RWPE1 (cell line): Measurements from ENCODE around the gene CTSS.
"Not testable (repeated sequence)": the region's sequence is repeated elsewhere in the genome, so short reads cannot be mapped to it uniquely, and the experiment has no call there.

Source experiments
- CTCF ChIA-PET: fragments of 350-600 bp; sonication (Branson Sonifier 250); formaldehyde crosslinking; extraction: SDS; loops from one replicate; lab custom pipeline; 2021; lab: Yijun Ruan, JAX
- POLR2A ChIA-PET: fragments of 400-600 bp; formaldehyde crosslinking; extraction: SDS; loops from one replicate; lab custom pipeline; 2020; ENCODE audit warnings: antibody characterized with exemption; ENCODE audit not compliant: low non-redundant PET; lab: Yijun Ruan, JAX
- DNase-seq: peaks from one replicate; pipeline ENCODE4 v3.0.0; 2012; ENCODE audit warnings: low spot score
- H3K27ac ChIP-seq: fragments of 450-650 bp; 2 replicates; pipeline ENCODE4 v1.5.1; 2017
- TF ChIP-seq, protein P1 (sequence below): fragments of 450-650 bp; conservative IDR thresholded peaks from 2 replicates; pipeline ENCODE4 v1.5.1; 2017; ENCODE audit warnings: low read depth, mild to moderate bottlenecking

The CTSS gene

DNA sequence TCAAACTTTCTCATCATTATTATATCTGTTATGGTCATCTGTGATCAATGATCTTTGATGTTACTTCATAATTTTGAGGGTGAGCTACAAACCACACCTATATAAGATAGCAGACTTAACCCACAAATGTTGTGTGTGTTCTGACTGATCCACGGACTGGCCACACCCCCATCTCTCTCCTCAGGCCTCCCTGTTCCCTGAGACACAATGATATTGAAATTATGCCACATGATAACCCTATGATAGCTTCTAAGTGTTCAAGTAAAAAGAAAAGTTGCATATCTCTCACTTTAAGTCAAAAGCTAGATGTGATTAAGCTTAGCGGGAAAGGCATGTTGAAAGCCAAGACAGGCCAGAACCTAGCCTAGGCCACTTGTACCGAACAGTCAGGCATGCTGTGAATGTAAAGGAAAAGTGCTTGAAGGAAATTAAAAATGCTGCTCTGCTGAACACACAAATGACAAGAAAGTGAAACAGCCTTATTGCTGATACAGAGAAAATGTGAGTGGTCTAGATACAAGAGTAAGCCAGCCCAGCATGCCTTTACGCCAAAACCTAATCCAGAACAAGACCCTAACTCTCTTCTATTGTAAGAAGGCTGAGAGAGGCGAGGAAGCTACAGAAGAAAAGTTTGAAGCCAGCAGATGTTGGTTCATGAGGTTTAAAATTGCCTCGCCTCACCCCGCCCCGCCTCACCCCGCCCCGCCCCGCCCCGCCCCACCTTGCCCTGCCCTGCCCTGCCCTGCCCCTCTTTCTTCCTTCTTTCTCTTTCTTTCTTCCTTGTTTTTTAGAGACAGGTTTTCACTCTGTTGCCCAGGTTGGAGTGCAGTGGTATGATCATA lies 16.5 kb downstream of the CTSS start:
- no peak for DNase-seq
- ChIA-PET CTCF (no interaction called here), POLR2A (no interaction called here)
- TF ChIP-seq, protein P1, sequence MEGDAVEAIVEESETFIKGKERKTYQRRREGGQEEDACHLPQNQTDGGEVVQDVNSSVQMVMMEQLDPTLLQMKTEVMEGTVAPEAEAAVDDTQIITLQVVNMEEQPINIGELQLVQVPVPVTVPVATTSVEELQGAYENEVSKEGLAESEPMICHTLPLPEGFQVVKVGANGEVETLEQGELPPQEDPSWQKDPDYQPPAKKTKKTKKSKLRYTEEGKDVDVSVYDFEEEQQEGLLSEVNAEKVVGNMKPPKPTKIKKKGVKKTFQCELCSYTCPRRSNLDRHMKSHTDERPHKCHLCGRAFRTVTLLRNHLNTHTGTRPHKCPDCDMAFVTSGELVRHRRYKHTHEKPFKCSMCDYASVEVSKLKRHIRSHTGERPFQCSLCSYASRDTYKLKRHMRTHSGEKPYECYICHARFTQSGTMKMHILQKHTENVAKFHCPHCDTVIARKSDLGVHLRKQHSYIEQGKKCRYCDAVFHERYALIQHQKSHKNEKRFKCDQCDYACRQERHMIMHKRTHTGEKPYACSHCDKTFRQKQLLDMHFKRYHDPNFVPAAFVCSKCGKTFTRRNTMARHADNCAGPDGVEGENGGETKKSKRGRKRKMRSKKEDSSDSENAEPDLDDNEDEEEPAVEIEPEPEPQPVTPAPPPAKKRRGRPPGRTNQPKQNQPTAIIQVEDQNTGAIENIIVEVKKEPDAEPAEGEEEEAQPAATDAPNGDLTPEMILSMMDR: no peak
- H3K27ac ChIP-seq: peak overlapping the region; percentile 42

DNA sequence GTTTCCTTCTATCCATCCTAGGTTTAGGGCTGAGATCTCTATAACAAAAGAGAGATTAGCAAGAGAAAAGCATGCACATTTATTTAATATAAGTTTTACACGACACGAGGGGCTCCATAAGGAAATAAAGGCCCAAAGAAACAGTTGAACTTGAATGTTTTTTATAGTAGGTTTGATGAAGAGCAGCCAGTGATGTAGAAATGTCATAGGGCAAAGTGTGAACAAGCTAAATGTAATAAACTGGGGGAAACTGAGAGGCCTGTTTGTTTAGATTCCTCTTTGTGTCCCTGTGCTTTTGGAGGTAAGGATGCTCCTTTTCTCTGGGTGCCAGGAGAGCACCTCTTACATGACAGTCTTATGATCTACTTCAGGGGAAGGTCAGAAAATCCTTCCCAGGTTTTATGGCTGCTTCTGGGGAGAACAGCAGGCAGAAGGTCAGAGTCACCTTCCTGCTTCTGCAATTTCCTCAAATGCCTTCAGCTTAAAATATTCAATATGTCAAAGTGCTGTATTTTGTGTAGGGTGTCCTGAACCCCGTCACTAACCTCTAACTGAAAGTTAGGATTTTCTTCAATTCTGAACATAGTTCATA lies 35.4 kb downstream of the CTSS start:
- TF ChIP-seq, protein P1: no peak
- POLR2A ChIA-PET: no interaction called here
- no peak for DNase-seq
- H3K27ac ChIP-seq: no peak overlapping the region
- CTCF ChIA-PET: interaction anchor here (1.4 kb wide), 1 partner anchor 9 kb away, joined by 3 read pairs; no protein-coding TSS in a partner anchor

DNA sequence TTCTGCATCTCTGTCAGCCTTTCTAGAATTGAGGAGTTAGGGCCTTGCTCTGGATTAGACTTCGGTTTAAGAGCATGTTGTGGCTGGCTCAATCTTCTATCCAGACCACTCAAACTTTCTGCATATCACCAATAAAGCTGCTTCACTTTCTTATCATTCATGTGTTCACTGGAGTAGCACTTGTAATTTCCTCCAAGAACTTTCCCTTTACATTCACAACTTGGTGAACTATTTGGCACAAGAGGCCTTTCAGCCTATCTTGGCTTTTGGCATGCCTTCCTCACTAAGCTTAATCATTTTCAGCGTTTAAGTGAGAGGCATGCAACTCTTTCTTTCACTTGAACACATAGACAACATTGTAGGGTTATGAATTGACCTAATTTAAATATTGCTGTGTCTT lies 41.2 kb downstream of the CTSS start:
- CTCF ChIA-PET: no interaction called here
- POLR2A ChIA-PET: no interaction called here
- TF ChIP-seq, protein P1: no peak
- no peak for DNase-seq
- H3K27ac ChIP-seq: no peak overlapping the region

DNA sequence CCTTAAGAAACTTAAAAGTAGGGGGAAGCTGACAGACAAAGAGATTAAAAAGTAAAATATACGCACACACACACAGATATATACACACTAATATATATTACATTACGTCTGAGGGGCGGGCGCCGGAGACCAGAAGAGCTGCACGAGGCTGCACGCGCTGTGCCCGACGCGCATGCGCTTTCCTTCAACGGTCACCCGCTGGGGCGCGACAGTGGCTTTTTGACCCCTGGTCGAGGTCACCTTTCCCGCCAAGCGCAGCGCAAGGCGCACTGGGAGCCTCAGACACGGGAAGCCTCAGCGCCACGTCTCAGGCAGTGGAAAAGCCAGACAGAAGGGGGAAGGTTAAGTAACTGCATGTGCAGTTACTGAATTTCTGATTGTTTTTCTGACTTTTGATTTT lies 44.9 kb downstream of the CTSS start, which contains the start of gene HORMAD1:
HORMAD1 (minus strand) TSS at position 193 of the 400 bp plus-strand sequence. CDS start 1,390 bp downstream, outside the sequence.
- CTCF ChIA-PET: no interaction called here
- TF ChIP-seq, protein P1: no peak
- POLR2A ChIA-PET: no interaction called here
- H3K27ac ChIP-seq: no peak within 1 kb of the TSS
- DNase-seq: no peak

DNA sequence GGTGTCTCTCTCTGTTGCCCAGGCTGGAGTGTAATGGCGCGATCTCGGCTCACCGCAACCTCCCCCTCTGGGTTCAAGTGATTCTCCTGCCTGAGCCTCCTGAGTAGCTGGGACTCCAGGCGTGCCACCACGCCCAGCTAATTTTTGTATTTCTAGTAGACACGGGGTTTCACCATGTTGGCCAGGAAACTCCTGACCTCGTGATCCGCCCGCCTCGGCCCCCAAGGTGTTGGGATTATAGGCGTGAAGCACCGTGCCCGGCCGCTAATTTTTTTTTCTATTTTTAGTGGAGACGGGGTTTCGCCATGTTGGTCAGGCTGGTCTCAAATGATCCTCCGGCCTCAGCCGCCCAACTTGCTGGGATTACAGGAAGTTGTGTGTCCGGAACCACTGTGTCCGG lies 45.5 kb downstream of the CTSS start:
- TF ChIP-seq, protein P1: no peak
- POLR2A ChIA-PET: no interaction called here
- DNase-seq: no peak
- CTCF ChIA-PET: no interaction called here
- H3K27ac ChIP-seq: no peak overlapping the region

DNA sequence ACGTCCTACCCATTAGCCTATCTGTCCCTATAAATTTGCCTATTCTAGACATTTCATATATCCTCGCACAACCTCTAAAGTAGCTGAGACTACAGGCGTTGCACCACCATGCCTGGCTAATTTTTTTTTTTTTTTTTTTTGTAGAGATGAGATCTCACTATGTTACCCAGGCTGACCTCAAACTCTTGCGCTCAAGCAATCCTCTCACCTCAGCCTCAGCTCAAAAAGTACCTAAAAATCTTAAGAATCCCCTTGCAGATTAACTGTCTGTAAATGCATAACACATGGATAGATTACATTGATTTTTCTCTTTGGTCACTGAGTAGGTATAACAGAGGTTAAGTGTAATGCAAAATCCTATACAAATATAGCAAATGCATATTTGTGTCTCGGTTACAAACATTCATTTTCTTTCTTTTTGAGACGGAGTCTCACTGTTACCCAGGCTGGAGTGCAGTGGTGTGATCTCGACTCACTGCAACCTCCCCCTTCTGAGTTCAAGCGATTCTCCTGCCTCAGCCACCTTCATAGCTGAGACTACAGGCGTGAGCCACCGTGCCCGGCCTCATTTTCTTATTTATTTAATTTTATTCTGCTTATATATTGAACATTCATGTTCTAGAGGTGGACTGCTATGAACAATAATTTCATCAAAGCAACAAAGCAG lies 47.2 kb downstream of the CTSS start:
- TF ChIP-seq, protein P1: no peak
- ChIA-PET POLR2A (no interaction called here), CTCF (no interaction called here)
- no peak overlapping the region for H3K27ac ChIP-seq
- no peak for DNase-seq

DNA sequence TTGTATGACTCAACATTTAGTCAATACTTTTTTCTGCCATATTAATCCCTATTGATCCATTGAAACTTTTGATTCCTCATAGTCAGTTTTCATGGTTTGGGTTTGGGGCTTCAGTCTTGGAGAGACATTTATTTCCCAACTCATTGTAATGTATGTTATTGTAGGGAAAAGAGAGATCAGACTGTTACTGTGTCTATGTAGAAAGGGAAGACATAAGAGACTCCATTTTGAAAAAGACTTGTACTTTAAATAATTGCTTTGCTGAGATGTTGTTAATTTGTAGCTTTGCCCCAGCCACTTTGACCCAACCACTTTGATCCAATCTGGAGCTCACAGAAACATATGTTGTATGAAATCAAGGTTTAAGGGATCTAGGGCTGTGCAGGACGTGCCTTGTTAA lies 56.5 kb downstream of the CTSS start:
- DNase-seq, POLR2A ChIA-PET, H3K27ac ChIP-seq, CTCF ChIA-PET: not testable (repeated sequence)
